GM21825 (cell line): ENCODE measurements around the gene WDHD1.
"Not testable (repeated sequence)": the region's sequence is repeated elsewhere in the genome, so short reads cannot be mapped to it uniquely, and the experiment has no call there.

ENCODE experiments used
- ATAC-seq: cut with Tn5 transposase; IDR thresholded peaks from one replicate; pipeline ENCODE4 v1.9.1; 2021; ENCODE audit warnings: mild to moderate bottlenecking, moderate library complexity; ENCODE audit not compliant: unreplicated experiment

The WDHD1 gene

DNA sequence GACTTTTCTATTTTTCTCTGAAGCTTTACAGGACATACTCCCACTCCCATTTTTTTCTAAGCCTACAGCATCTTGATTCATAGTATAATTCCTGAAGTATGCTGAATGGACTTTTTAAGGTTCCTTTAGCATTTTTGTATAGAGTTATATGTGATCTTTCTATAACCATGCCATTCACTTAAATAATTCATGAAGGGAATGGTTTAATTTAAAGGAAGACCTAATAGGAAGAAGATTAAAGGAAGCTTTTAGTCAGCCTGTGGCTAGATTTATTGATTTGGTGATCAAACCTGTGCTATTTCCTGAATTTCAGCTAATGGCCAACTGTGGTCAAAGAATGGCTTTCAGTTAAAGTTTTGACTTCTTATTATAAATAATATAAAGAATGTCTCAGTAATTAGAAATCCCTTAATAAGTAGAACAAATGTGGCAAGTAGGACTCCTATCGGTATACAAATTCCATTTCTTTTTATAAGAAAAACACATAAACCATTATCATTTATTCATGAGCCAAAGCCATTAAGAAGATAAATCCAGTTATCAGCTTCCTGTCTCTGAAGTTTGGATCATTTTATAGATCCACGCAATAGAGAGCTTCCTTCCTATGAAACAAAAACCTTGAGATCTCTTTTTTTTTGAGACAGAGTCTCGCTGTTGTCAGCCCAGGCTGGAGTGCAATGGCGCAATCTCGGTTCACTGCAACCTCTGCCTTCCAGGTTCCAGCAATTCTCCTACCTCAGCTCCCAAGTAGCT, 20.6 kb upstream of the WDHD1 start:
- ATAC-seq, result no peak

DNA sequence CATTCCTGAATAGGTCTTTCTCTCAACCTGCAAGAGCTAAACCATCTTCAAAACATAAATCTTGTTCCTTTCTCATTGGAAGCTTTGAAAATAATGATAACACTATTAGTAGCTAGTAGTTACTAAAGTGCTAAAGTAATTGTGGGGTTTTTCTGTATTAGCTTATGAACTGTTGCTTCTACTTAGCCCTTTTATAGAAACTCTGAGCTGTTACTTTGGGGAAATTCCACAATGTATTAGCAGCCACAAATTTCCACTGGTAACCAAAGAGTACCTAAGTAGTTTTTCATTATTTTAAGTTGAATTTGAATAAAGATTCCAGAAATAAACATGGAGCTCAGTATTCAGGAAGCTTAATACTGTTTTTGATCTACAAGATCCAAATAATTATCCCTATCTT, 18.2 kb upstream of the WDHD1 start:
- ATAC-seq, result no peak

DNA sequence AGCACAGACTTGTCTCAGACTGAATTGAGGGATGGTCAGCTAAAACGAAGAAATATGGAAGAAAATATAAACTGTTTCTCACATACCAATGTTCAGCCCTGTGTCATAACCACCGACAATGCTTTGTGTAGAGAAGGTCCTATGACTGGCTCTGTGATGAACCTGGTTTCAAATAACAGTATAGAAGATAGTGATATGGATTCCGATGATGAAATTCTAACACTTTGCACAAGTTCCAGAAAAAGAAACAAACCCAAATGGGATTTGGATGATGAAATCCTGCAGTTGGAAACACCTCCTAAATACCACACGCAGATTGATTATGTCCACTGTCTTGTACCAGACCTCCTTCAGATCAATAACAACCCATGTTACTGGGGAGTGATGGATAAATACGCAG, 16.6 kb upstream of the WDHD1 start:
- ATAC-seq, result no peak

DNA sequence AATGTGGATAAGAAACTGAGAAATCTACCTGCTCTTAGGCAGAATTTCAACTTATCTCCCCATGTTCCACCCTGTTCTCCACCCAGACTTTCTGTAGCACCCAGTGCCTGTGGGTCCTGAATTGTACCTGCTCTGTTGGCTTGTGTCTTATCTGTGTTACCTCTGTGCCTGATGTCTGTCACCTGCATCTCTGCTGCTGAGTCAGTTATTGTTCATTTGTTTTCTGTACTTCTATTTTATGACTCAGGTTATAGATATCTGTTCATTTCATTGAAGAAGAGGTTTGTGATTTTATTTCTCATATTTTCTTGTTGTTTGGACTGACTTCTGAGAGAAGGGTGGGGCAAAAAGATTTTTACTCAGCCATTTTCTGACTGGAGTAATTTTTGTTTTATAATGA, 11.8 kb upstream of the WDHD1 start:
- ATAC-seq, result no peak

DNA sequence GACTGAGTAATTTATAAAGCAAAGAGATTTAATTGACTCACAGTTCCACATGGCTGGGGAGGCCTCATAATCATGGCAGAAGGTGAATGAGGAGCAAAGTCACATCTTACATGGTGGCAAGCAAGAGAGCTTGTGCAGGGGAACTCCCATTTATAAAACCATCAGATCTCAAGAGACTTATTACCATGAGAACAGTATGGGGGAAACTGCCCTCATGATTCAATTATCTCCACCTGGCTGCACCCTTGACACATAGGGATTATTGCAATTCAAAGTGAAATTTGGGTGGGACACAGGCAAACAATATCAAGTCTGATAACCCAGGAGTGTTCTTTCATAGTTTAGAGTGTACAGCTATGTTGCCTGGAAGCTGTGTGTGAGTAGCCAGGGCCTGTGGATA, 11.1 kb upstream of the WDHD1 start:
- ATAC-seq, result not testable (repeated sequence)

DNA sequence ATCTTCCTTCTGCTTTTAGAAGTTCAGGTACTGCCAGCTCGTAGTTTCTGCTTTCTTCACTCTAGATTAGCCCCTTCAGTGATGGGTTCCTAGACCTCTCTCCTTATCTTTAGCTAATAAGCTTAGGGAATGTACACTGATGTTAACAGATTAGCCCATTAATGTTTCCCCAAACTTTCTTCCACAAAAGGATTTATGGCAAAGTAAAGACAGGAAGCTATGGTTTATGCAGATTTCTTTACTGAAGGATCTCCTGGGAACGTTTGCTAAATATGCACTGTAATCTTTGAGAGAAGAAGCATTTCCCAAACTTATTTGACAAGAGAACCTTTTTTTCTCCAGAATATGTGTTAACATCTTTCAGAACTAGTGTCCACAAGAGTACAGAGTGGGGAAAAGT, 4.3 kb upstream of the WDHD1 start:
- ATAC-seq, result no peak

DNA sequence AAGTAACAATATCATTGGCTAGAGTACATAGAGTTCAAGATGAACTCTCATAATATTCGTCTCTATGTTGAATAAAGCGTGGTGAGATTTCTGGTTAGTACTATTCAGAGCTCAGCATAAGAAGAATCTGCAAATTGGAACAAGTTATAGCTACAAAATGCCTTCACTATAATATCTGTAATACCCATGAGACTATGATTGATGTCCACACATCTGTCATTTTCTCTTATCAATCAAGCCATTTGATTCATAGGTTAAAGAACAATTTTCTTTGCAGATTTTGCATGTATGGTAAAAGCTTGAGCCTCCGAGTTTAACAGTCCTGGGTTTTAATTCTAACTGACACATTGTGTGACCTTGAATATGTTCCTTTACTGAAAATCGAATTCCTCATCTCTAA, 1.6 kb upstream of the WDHD1 start:
- ATAC-seq, result no peak

DNA sequence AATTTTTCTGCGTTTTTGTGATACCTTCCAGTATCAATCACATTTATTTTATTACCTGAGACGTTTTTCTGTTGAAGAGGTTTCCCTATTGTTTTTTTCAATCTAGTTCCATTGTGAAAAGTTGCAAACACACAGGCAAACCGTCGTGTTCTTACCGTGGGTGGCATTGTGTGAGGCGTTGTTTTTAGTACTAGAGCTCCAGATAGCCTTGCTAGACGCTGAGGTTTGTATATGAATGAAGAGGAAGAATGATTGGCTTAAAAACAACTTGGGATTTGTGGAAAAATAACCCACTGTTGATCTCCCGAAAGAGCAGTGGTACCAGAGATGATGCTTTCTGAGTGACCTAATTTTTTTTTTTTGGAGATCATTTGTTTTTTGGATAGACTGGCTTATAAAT, 1.2 kb upstream of the WDHD1 start:
- ATAC-seq, result no peak

DNA sequence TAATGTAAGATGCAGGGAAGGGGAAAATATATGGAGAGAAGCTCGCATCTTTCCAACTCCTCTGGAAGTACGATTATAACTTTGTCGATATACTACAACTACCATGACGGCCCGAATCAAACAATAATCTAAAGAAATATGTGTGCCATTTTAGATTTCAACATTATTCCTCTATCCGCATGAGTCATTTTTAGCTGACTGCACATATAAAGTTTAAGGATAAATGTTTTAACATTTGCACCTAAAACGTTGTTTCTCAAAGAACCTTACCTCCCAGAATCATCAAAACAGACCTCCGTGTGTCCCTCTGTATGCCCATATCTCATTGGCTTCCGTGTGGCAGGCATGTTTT, 482 bp downstream of the WDHD1 start:
- no peak for ATAC-seq

DNA sequence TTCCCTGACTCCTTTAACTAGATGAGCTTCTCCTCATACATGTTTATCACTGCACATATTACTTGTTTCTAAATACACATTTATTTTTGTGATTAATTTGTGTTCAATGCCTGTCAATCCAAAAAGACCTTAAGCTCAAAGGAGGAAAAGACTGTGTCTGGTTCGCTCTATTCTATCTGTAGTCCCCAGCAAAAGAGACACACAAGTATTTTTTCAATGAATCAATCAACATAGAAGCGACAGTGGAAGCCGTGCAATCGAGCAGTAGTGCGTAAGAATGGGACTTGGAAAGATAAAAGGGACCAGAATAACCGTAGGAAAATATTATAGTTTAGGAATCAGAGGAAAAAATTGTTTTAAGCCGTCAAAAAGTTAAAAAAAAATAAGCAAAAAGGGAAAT, 951 bp downstream of the WDHD1 start:
- ATAC-seq, result no peak

DNA sequence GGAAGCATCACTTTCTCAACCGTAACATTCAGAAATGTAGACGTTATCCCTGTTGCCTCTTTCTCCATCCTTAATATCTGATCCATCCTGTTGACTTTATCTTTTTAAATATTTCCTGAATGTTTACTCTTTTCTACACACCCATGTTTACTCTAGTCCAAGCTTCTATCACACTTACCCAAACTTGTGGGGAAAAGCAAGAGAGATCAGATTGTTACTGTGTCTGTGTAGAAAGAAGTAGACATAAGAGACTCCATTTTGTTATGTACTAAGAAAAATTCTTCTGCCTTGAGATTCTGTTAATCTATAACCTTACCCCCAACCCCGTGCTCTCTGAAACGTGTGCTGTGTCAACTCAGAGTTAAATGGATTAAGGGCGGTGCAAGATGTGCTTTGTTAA, 2.5 kb downstream of the WDHD1 start:
- not testable (repeated sequence) for ATAC-seq

DNA sequence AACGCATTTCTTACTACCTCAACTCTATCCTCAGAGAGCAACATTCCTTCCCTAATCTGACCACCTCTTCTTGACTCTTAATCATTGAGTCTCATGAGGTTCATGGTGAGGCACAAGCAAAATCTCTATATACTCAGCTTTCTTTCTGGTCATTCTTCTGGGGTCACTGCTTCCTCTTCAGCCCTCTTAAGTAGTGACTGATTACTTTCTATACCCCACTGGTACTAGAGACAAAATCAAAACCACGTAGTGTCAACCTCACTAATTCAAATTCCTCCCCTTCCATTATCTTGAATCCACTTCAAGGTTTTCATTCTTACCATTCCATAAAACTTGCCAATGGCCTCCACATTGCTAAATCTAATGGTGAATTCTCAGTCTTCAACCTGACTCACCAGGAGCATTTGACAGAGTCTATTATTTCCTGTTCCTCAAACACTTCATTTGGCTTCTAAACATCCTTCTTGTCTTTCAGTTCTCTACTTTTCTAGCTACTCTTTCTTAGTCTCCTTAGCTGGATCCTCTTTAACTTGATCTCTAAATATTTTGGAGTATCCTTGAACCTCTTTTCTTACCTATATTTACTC, 6.8 kb downstream of the WDHD1 start:
- no peak for ATAC-seq

DNA sequence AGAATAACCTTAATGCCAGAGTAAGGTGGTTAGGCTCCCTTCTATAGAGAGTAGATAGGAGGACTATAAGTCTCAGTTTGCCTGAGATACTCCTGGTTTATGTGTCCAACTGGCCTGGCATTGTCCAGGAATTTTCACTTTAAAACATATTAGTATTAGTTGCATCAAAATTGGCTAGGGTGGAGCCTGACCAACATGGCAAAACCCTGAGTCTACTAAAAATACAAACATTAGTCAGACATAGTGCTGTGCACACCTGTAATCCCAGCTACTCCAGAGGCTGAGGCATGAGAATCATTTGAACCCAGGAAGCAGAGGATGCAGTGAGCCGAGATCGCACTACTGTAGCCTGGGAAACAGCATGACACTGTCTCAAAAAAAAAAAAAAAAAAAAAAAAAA, 11.9 kb downstream of the WDHD1 start:
- ATAC-seq, result no peak

DNA sequence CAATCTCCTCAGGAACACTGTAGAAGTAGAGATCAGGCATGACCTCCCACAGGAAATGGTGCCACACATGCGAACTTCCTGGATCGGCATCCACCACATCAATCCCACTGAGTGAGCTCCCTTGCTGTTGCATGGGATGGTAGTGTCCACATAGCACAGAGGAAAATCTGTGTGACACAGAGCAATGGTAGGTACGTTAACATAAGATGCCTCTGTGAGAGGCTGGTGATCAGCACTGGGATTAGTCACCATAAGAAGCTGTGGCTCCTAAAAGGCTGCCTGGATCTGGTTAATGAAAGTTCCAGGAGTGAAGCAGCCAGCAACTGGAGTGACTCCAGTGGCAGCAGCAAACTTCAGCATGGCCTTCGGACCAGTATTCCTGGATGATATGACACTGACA, 21.8 kb downstream of the WDHD1 start:
- ATAC-seq, result no peak

DNA sequence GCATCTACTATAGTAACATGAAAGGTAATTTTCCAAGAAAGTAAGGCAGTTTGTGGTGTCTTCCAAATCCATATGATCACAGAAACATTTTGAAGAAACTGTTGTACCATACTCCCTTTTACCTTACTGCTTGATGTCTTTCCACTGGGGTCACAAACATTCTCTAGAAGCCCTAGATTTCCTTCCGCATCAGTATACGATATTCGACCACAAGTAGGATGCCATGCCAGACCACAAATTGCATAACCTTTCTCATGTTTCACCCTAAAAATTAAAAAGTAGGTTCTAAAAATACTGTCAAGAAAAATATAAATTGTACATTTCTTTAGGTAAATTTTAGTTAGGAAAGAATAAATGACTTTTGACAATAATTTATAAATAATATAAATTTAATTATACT, 26.5 kb downstream of the WDHD1 start:
- ATAC-seq, result no peak

DNA sequence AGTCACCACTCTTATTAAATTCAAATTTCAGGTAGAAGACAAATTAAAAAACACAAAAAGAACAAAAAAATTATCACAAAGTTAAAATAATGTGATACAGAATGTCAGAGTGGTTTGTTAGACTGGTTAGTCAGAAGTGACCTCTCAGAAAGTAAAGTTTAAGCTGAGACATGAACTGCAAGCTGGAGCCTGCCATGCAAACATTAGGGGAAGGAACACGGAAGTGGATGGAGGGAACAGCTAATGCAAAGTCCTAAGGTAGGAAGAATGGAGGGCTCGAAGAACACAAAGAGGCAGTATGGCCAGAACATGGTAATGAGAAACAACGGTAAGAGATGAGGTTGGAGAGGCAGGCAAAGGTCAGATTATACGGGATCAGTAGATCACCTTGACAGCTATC, 41.7 kb downstream of the WDHD1 start:
- no peak for ATAC-seq

DNA sequence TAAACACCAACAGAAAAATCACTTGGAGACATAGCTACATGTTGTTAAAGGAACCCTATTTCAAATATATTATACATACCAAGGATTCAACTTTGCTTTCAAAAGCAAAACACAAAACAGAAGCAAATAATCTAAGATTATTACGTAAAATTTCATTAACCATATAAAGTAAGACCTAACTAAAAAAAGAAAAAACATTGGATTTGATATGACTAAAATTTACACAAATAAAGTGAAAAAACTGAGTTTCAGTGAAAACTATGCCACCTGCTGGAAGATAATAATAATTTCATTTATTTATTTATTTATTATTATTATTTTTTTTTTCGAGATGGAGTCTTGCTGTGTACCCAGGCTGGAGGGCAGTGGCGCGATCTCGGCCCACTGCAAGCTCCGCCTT, 45.2 kb downstream of the WDHD1 start:
- no peak for ATAC-seq

DNA sequence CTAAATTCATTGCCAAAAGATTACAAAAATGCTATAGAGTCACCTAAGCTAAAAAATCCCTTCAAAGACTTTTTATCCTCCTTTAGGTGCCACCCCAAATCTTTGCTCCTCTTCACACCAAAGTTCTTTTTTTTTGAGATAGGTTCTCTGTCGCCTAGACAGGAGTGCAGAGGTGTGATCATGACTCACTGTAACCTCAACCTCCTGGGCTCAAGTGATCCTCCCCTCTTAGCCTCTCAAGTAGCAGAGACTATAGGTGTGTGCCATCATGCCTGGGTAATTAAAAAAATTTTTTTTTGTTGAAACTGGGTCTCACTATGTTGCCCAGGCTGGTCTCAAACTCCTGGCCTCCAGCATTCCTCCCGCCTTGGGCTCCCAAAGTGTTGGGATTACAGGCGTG, 47.9 kb downstream of the WDHD1 start:
- no peak for ATAC-seq

DNA sequence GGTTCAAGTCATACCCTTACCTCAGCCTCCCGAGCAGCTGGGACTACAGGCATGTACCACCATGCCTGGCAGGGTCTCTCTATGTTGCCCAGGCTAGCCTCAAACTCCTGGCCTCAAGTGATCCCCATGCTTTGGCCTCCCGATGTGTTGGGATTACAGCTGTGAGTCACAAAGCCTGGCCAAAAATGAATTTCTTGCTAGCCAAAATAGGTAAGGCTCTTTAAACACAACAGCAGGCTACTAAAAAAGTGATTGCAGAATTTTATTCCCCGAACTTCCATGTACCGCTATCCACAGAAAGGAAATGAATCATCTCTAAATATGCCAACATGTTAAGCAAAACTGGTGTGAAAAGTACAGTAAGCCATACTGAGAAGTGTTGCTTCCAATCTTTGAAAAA, 50.6 kb downstream of the WDHD1 start:
- ATAC-seq, result no peak

DNA sequence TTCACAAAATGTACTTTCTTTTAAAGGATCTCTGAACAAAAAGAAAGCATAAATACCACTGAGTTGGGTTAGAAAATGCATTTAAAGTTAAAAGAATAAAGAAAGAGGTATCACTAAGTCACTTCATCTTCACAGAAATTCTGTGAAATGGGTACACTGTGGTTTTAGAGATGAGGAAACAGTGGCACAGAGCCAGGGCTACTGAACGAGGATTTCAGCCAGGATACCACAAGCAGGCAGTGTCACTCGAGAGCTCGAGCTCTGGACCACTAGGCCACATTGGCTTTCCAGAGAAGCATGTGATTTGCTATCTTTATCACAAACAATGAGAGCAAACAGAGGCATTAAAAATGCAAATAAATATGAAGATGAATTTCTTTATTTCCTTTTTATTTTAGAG, 51.0 kb downstream of the WDHD1 start:
- ATAC-seq, result no peak

DNA sequence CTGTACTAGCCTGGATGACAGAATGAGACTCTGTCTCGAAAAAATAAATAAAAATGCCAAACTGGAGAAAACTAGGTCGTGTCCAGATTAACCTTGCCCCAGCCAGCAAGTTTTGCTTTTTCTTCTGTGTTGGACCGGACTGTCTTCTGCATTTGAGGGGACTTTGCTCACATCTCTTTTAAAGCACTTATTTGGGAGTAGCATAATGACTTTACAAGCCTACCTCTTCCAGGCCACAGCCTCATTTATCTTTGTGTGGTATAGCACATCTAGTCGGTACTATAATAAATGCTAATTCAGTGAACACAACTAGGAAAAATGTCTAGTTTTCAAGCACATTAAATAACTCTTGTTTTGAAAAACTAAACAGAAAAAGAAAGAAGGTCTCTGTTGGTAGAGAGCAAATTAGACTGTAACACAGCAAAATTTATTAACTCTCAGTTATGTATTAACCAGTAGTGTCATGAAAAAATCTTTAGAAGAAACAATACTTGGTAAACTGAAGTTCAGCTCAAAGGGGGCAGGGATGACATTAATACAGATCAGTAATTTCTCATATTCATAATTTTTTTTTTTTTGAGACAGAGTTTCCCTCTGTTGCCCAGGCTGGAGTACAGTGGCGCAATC, 52.0 kb downstream of the WDHD1 start:
- ATAC-seq, result no peak

DNA sequence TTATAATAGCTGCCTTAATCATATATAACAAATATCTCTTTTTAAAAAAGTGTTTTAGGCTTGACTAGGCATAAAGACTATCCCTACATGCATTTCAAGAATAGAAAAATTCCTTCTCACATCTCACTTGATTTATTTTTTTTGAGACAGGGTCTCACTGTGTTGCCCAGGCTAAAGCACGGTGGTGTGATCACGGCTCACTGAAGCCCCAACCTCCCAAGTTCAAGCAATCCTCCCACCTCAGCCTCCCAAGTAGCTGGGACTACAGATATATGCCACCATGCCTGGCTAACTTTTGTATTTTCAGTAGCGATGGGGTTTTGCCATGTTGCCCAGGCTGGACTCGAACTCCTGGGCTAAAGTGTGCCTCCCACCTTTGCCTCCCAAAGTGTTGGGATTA, 59.4 kb downstream of the WDHD1 start:
- no peak for ATAC-seq

DNA sequence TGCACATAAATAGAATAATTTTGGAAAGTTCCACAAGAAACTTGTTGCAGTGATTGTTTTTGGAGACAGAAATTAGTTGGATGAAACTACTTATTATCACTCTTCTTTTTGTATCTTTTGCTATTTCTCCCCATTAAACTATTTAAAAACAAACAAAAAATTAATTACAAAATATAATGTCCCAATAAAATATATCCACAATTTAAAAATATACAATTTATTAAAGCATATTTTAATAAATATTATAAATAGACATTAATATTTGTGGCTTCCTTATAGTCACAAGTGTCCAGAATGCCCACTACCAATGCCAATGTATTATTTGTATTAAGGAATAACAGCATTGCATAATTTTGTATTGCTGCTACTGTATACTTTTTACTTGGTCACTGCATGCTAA, 71.8 kb downstream of the WDHD1 start:
- ATAC-seq, result no peak
